GM10847 (cell line): ENCODE results near the gene SOX18.

ENCODE experiments used
- POLR2A ChIP-seq: IDR thresholded peaks from 2 replicates; pipeline ENCODE4 v1.6.1; 2011; ENCODE audit not compliant: insufficient read length; ENCODE audit errors: extremely low read depth

Gene SOX18

GRCh38 chr20:64049060-64049877, at the start of gene SOX18:
SOX18 (minus strand) TSS chr20:64049639; CDS start chr20:64049516, 123 bp downstream.
- TF ChIP-seq POLR2A: no peak

- no peak for TF ChIP-seq POLR2A
Measured at GRCh38 chr20:64098471-64099013, 49.1 kb upstream of the SOX18 start.

- TF ChIP-seq POLR2A: no peak
Measured at GRCh38 chr20:64096535-64096934, 47.1 kb upstream of the SOX18 start.

GRCh38 chr20:64095927-64096326, 46.5 kb upstream of the SOX18 start:
- TF ChIP-seq POLR2A: no peak

- TF ChIP-seq POLR2A: no peak
Measured at GRCh38 chr20:64095455-64095854, 46.0 kb upstream of the SOX18 start.

- TF ChIP-seq POLR2A: no peak
Measured at GRCh38 chr20:64093013-64093503, 43.6 kb upstream of the SOX18 start.

GRCh38 chr20:64092258-64093012, 43.0 kb upstream of the SOX18 start:
- TF ChIP-seq POLR2A: no peak

GRCh38 chr20:64091770-64092169, 42.3 kb upstream of the SOX18 start:
- no peak for TF ChIP-seq POLR2A

- no peak for TF ChIP-seq POLR2A
Measured at GRCh38 chr20:64091340-64091739, 41.9 kb upstream of the SOX18 start.

GRCh38 chr20:64090165-64090564, 40.7 kb upstream of the SOX18 start:
- TF ChIP-seq POLR2A: no peak

GRCh38 chr20:64086801-64087200, 37.4 kb upstream of the SOX18 start:
- no peak for TF ChIP-seq POLR2A

- TF ChIP-seq POLR2A: no peak
Measured at GRCh38 chr20:64084685-64085152, 35.3 kb upstream of the SOX18 start.

- TF ChIP-seq POLR2A: no peak
Measured at GRCh38 chr20:64083804-64084684, 34.6 kb upstream of the SOX18 start, which contains the start of gene LKAAEAR1. LKAAEAR1 (minus strand) TSS chr20:64084398; CDS start chr20:64084219, 179 bp downstream.

- TF ChIP-seq POLR2A: no peak
Measured at GRCh38 chr20:64083378-64083803, 34.0 kb upstream of the SOX18 start.
